ENCODE measurements around the gene CKAP5.

The CKAP5 gene

DNA sequence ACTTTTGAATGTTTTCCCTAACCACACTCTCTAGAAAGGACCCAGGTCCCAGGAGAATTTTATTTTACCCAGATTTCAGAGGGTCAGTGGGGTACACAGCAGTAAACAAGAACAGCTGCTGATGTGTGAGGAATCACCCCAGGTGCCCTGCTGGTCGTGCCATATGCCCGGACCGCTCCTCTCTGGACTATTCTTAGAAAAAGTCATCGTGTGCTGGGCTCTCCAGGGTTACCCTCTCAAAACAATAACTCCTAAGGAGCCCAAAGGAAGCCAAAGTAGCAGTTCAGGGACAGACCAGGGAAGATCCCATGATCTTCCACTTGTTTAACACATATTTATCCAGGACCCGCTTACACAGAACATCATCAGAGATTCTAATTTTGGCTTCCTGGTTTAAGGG is 42.6 kb upstream of the CKAP5 start:
- Histone ChIP-seq H3K4me3 (ENCODE audit: low read length) (no peak overlapping the region), H3K79me2 (ENCODE audit: control insufficient read depth, low read length) (no peaks in the 10 kb centered on the region), H3K27me3 (ENCODE audit: control insufficient read depth, low read length) (no peaks in the 10 kb centered on the region), H3K4me2 (ENCODE audit: low read length) (no peak overlapping the region), H4K20me1 (ENCODE audit: control insufficient read depth, insufficient read depth, low read depth, low read length) (no peaks in the 10 kb centered on the region), H3K9me2 (replicated peaks; ENCODE audit: control insufficient read depth, low read length) (no peaks in the 10 kb centered on the region), H3K4me1 (ENCODE audit: control insufficient read depth, low read length) (no peaks in the 10 kb centered on the region), H3K27ac (ENCODE audit: low read depth, low read length) (no peak overlapping the region), H3F3A (ENCODE audit: control insufficient read depth, insufficient read depth) (no peaks in the 10 kb centered on the region), H3K36me3 (ENCODE audit: control insufficient read depth, low read length) (peaks cover 13% of the 10 kb centered on the region), H3K9me3 (ENCODE audit: control insufficient read depth, insufficient read depth, low read length) (no peaks in the 10 kb centered on the region)
- TF ChIP-seq EZH2phosphoT487 (IDR thresholded peaks at IDR 0.05; ENCODE audit: borderline replicate concordance, low read length): no peak
- TF ChIP-seq CTCF (IDR thresholded peaks at IDR 0.05; ENCODE audit: low read depth, low read length, poor library complexity, severe bottlenecking): no peak

GRCh38 chr11:46886211-46886610 is 40.1 kb upstream of the CKAP5 start:
- Histone ChIP-seq H3K9me3 (ENCODE audit: control insufficient read depth, insufficient read depth, low read length) (no peaks in the 10 kb centered on the region), H4K20me1 (ENCODE audit: control insufficient read depth, insufficient read depth, low read depth, low read length) (no peaks in the 10 kb centered on the region), H3K4me2 (ENCODE audit: low read length) (no peak overlapping the region), H3K4me1 (ENCODE audit: control insufficient read depth, low read length) (no peaks in the 10 kb centered on the region), H3F3A (ENCODE audit: control insufficient read depth, insufficient read depth) (no peaks in the 10 kb centered on the region), H3K4me3 (ENCODE audit: low read length) (no peak overlapping the region), H3K79me2 (ENCODE audit: control insufficient read depth, low read length) (no peaks in the 10 kb centered on the region), H3K27ac (ENCODE audit: low read depth, low read length) (no peak overlapping the region), H3K9me2 (replicated peaks; ENCODE audit: control insufficient read depth, low read length) (no peaks in the 10 kb centered on the region), H3K36me3 (ENCODE audit: control insufficient read depth, low read length) (peaks cover 14% of the 10 kb centered on the region), H3K27me3 (ENCODE audit: control insufficient read depth, low read length) (no peaks in the 10 kb centered on the region)
- TF ChIP-seq CTCF (IDR thresholded peaks at IDR 0.05; ENCODE audit: low read depth, low read length, poor library complexity, severe bottlenecking): no peak
- no peak for TF ChIP-seq EZH2phosphoT487 (IDR thresholded peaks at IDR 0.05; ENCODE audit: borderline replicate concordance, low read length)

DNA sequence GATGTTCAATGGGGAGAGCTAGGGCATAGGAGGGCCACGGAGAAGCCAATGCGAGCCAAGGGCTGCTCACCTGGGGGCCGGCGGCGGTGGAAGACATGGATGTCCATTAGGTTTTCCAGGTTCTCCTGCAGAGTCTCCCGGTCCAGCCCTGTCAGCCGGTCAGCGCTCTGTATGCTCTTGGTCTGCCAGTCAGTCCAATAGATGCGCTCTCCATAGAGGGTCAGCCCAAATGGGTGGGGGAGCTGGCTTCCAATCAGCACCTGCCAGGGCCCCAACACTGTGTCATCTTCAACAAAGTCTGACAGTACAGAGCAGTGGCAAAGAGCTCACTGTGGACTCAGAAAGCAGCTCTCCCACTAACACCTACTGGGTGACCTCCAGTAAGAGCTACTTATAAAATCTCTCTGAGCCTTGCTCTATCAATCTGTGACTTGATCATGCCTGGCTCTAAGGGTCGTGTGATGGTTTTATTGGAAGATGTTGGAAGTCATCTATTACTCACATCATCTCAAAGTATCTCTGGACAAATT is 33.0 kb upstream of the CKAP5 start:
- Histone ChIP-seq H3K27ac (ENCODE audit: low read depth, low read length) (no peak overlapping the region), H3F3A (ENCODE audit: control insufficient read depth, insufficient read depth) (no peaks in the 10 kb centered on the region), H3K9me2 (replicated peaks; ENCODE audit: control insufficient read depth, low read length) (no peaks in the 10 kb centered on the region), H3K36me3 (ENCODE audit: control insufficient read depth, low read length) (peaks cover 18% of the 10 kb centered on the region), H3K4me2 (ENCODE audit: low read length) (no peak overlapping the region), H3K79me2 (ENCODE audit: control insufficient read depth, low read length) (no peaks in the 10 kb centered on the region), H3K4me1 (ENCODE audit: control insufficient read depth, low read length) (no peaks in the 10 kb centered on the region), H4K20me1 (ENCODE audit: control insufficient read depth, insufficient read depth, low read depth, low read length) (no peaks in the 10 kb centered on the region; the same call in 1 of the 2 replicates), H3K4me3 (ENCODE audit: low read length) (no peak overlapping the region), H3K9me3 (ENCODE audit: control insufficient read depth, insufficient read depth, low read length) (no peaks in the 10 kb centered on the region), H3K27me3 (ENCODE audit: control insufficient read depth, low read length) (no peaks in the 10 kb centered on the region)
- TF ChIP-seq CTCF (IDR thresholded peaks at IDR 0.05; ENCODE audit: low read depth, low read length, poor library complexity, severe bottlenecking) (no peak), EZH2phosphoT487 (IDR thresholded peaks at IDR 0.05; ENCODE audit: borderline replicate concordance, low read length) (no peak)

Measured in DOHH2 (cell line).